ENCODE results near the gene PRELID3B. TPM values are rescaled to one million over a fixed set of nuclear protein-coding genes. Genes with fewer than 3 reads are reported as not detected.
A peak's percentile ranks its signal among the peaks of the same experiment; 100 is the strongest.

PRELID3B gene
- total and polyA plus RNA-seq, 10 of the 15 experiments (the other 5 are each of a cell fraction or from before 2014, with no cell fraction given) = 72.5 to 151 (median 124) TPM

GRCh38 chr20:58992911-58993310 lies 49.7 kb downstream of the PRELID3B start (continued):
- TF ChIP-seq JUNB (IDR thresholded peaks at IDR 0.05) = no peak
- no peak for TF ChIP-seq CREB1 (IDR thresholded peaks at IDR 0.05; ENCODE audit: low read depth)
- TF ChIP-seq MTA3 (IDR thresholded peaks at IDR 0.05; ENCODE audit: borderline replicate concordance, low read length) = peak; percentile 80; the same call in 1 of the 2 replicates

GRCh38 chr20:58991715-58992114 lies 50.9 kb downstream of the PRELID3B start:
- FAIRE-seq = no peak
- intact Hi-C loops (cut with micrococcal nuclease; ENCODE audit: unreplicated experiment) = no loop called here
- no TSS peak for BruUV-seq (replicated peaks)

More at GRCh38 chr20:58991715-58992114, 50.9 kb downstream of the PRELID3B start:
- Histone ChIP-seq H3K36me3 (ENCODE audit: control insufficient read depth in 2 of 2, insufficient read depth in 2 of 2, low read length in 1 of 2) (peaks cover 50 to 66% of the 10 kb centered on the region in 2 experiments), H3K4me2 (ENCODE audit: control insufficient read depth, insufficient read depth) (no peak overlapping the region), H3K4me3 (no peak overlapping the region), H2AFZ (ENCODE audit: control insufficient read depth, low read depth, low read length) (no peak overlapping the region), H3K79me2 (ENCODE audit: control insufficient read depth, insufficient read depth, low read length) (no peaks in the 10 kb centered on the region), H3K27ac (ENCODE audit: control insufficient read depth, insufficient read depth) (no peak overlapping the region), H4K20me1 (ENCODE audit: control insufficient read depth, insufficient read depth) (no peaks in the 10 kb centered on the region; the same call in 1 of the 2 replicates), H3K9me3 (replicated peaks; ENCODE audit: control insufficient read depth, insufficient read depth, low read length) (no peaks in the 10 kb centered on the region), H3K27me3 (replicated peaks in 1 of 2; ENCODE audit: control insufficient read depth in 2 of 2, insufficient read depth in 2 of 2, low read length in 1 of 2) (no peaks in the 10 kb centered on the region), H3K4me1 (ENCODE audit: control insufficient read depth, insufficient read depth, low read length) (peaks cover 14% of the 10 kb centered on the region), H3K9ac (ENCODE audit: control insufficient read depth, insufficient read depth, low read length) (no peak overlapping the region)
- ChIA-PET POLR2A (interaction anchor here (1.9 kb wide), 1 partner anchor 8 kb away, joined by 11 read pairs; no protein-coding TSS in a partner anchor), SMC1A (ENCODE audit: uncharacterized antibody, unreplicated experiment) (no interaction called here), RAD21 (ENCODE audit: unreplicated experiment) (interaction anchor here (0.8 kb wide), 1 partner anchor 9 kb away, joined by 5 read pairs; no protein-coding TSS in a partner anchor), CTCF (interaction anchor here (1.6 kb wide), 1 partner anchor 121 kb away, joined by 4 read pairs; no protein-coding TSS in a partner anchor)
- in situ Hi-C loops (cut with MboI) = no loop called here
- WGBS (ENCODE audit: insufficient coverage, insufficient replicate concordance, low lambda C conversion rate, missing lambda C conversion rate) = 62% methylated on average over 9 of the region's 9 CpGs
- ATAC-seq = no peak
- TF ChIP-seq IRF4 (IDR thresholded peaks at IDR 0.05; ENCODE audit: low read depth, low read length) = no peak
- TF ChIP-seq ZBTB11 (CRISPR knock-in tag; IDR thresholded peaks at IDR 0.05) = no peak
- no peak for DNase-seq (ENCODE audit: low read depth, low spot score)
